DMS53 treated with DMSO at 0.1 percent for 48 hours (cell line): ENCODE results near the gene FEM1C.
"Not testable (repeated sequence)": the region's sequence is repeated elsewhere in the genome, so short reads cannot be mapped to it uniquely, and the experiment has no call there.

Experiments used
- DNase-seq: peaks from one replicate; lab custom pipeline; 2025; ENCODE audit not compliant: unreplicated experiment; lab: John Stamatoyannopoulos, UW

The FEM1C gene

DNA sequence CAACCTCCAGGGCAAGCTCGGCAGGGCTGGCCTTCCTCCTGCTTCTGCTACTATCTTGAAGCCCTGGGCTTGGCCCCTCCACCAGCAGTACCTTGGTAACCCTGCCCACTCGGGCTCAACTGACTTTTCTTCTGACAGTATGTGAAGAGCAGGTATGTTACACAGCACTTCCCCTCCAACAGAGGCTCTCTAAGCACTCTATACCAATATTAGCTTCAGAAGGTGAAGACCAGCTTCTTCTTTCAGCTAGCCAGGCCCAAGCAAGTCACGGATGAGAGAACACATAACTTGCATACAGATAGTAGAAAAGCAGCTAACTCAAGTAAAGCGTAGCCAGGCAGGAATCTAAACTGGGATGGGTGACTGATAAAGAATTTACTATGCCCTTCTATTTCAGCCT lies 64.3 kb downstream of the FEM1C start:
- DNase-seq, result no peak

DNA sequence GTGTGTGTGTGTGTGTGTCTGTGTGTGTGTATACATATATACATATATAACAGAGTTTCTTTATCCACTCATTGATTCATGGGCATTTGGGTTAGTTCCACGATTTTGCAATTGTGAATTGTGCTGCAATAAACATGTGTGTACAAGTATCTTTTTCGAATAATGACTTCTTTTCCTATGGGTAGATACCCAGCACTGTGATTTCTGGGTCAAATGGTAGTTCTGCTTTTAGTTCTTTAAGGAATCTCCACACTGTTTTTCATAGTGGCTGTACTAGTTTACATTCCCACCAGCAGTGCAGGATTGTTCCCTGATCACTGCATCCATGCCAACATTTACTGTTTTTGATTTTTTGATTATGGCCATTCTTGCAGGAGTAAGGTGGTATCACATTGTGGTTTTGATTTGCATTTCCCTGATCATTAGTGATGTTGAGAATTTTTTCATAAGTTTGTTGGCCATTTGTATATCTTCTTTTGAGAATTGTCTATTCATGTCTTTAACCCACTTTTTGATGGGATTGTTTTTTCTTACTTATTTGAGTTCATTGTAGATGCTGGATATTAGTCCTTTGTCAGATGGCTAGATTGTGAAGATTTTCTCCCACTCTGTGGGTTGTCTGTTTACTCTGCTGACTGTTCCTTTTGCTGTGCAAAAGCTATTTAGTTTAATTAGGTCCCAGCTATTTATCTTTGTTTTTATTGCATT lies 65.3 kb downstream of the FEM1C start:
- DNase-seq, result not testable (repeated sequence)

DNA sequence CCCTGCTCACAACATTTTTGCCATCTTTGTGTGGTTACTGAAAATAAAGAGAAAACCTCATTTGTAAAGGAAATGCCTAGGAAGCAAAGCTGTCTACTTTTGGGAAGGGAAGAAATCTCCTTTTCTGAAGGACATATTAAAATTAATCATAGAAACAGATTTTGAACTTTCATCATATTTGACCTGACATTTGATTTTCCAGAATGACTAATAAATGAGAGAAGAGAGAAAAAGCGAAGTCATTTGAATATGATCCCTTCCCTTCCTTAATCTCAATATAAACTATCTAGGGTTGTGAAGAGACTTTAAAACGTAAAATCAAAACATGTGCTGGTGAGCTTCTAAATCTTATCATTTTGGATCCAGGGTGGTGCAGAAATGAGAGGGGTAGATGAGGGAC lies 66.3 kb downstream of the FEM1C start:
- DNase-seq, result no peak

DNA sequence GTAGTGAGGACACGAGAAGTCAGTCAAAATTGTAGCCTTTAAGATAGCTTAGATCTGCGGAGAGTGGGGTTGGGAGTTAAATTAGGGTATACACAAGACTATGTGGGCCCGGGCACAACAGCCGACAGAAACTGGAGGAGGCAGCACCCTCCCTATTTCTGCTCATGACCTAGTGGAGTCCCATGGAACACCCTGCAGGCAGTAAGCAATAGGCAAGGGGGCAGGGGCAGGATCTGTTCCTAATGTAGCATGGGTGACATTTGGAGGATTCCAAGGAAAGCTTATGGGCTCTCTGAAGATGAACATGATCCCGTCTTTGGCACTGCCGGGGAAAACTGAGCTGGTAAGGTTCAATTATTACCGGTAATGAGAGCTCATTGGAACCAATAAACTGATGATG lies 67.0 kb downstream of the FEM1C start:
- DNase-seq, result no peak

DNA sequence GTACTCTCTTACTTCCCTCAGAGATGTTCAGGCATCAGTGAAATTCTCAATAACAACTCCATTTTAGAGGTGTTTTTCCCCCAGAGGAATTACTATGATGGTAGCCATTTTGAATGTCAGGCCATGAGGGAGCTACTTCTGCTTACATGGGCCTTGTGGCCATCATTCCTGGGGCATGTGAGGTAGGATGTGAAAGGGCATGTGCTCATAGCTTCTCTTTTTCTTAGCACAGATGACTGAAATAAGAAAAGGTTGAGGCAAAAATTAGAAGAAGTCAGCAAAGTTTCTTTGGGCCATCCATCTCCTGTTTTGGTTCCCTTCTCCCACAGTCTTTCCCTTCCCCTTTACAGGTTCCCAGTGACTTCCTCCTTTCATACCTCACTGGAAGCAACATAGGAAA lies 68.8 kb downstream of the FEM1C start:
- DNase-seq, result no peak

DNA sequence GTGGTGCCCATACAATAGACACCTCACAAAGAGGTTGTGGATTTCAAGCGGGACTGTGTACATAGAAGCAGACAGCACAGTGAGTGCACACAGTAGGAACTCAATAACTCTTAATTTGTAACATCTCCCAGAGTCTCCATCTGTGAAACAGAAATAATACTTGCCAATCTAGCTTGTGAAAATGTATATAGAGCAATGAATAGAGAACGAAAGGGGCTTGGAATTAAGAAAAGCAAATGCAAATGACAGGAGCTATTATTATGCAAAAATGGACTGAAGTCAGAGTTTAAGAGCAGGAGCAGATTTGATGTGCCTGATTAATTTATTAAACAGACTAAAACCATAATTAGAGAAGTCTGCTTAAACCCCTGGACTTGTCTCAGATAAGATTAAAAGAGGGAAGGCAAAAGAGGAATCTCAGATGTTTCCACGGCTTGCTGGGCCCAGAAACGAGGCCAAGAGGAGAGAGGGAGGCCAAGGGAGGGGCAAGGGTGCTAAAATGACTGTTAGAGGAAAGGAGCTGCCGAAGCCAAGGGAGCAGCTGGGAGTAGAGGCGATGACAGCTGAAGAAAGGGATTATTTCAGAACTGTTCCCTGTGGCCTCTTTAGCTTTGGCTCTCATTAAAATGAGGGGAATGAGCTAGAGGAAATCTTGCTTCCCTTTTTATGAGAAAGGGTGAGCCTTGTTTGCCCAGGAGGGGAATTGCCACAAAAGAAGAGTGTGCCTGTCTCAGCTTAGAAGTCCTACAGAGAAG lies 72.1 kb downstream of the FEM1C start:
- DNase-seq, result no peak

DNA sequence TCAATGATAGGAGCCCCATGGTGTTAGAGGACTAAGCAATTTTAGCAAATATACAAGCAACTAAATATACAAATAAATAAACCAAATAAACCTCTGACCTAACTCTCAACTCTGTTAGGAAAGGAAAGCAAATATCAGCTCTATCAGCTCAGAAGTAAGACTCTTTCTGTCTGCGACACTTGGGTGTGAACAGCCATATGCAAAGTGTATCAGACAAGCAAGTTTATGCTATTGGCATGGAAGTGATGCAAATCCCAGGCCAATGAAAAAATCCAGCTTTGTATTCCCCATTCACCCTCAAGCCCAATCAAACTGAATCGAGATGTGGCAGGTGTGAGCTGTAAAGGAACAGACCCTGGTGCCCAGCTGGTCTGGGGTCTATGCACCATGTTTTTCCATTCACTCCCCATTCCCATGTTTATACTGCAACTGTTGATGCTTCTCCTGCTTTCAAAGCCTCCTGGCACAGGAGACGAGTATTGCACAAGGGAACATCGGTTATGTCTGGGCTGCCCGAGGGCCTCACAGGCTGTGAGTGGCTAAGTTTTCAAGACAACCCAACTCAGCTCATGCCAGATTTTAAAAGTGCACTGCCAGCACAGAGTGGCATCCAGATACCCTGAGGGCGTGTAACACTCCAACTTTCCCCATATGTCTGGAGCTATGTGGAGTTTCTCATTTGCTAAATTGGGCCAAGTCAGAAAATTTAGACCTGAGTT lies 73.1 kb downstream of the FEM1C start:
- DNase-seq, result no peak

DNA sequence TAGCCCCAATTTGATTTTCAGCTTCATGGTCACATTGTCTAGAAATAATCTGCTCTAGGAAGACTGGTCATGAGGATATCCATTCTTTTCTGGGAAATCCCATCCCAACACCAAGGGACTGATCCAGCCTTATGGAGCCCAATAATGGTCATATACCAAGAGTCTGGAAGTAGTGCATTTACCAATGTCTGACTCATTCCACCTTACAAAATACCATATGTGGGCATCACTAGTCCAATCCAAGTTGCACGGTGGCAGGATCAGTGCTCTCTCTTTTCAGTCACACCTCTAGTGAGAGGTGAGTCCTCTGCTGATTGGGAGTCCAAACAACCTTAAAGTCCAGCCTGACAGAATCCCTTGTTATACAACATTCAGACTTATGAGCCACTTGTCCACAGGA lies 73.7 kb downstream of the FEM1C start:
- no peak for DNase-seq
